Activated CD4-positive, alpha-beta memory T cell treated with anti-CD3 and anti-CD28 coated beads, Interleukin-2, amount 10 ng/mL, durations not matched to agents 7 days and 5 days (primary cell): ENCODE measurements around the gene PCDHA8. TPM values are rescaled to one million over a fixed set of nuclear protein-coding genes. Genes with fewer than 3 reads are reported as not detected.
"Not testable (repeated sequence)": the region's sequence is repeated elsewhere in the genome, so short reads cannot be mapped to it uniquely, and the experiment has no call there.

ENCODE experiments used
- CTCF ChIA-PET: fragments of 350-600 bp; sonication (Branson Sonifier 250); formaldehyde crosslinking; loops from one replicate; lab custom pipeline; 2021; ENCODE audit warnings: antibody characterized with exemption, inconsistent platforms; lab: Charles Lee
- POLR2A ChIA-PET: fragments of 350-600 bp; sonication (Branson Sonifier 250); formaldehyde crosslinking; loops from one replicate; lab custom pipeline; 2021; ENCODE audit warnings: antibody characterized with exemption; lab: Charles Lee
- DNase-seq: peaks from one replicate; pipeline ENCODE4 v3.0.0-alpha.2; 2020
- H3K27ac Mint-ChIP-seq: one replicate; pipeline ENCODE4 v1.8.0; 2021; ENCODE audit warnings: mild to moderate bottlenecking, mixed read lengths
- H3K27me3 Mint-ChIP-seq: one replicate; pipeline ENCODE4 v1.8.0; 2021; ENCODE audit warnings: mixed read lengths
- H3K36me3 Mint-ChIP-seq: one replicate; pipeline ENCODE4 v1.8.0; 2021; ENCODE audit warnings: low read depth, mixed read lengths
- H3K4me1 Mint-ChIP-seq: one replicate; pipeline ENCODE4 v1.8.0; 2021; ENCODE audit warnings: mixed read lengths
- H3K4me3 Mint-ChIP-seq: one replicate; pipeline ENCODE4 v1.8.0; 2021; ENCODE audit warnings: mild to moderate bottlenecking, mixed read lengths
- H3K9me3 Mint-ChIP-seq: one replicate; pipeline ENCODE4 v1.8.0; 2021; ENCODE audit warnings: mixed read lengths
- total RNA-seq, 2 experiments: library from RNA; stranded (reverse); gene quantifications; one replicate each; pipeline ENCODE4 v1.2.3, GENCODE V29; 2021

PCDHA8 gene
- total RNA-seq, 2 experiments from 2014 or later, result not detected

GRCh38 chr5:140870221-140871201, 29.5 kb downstream of the PCDHA8 start:
- Mint-ChIP-seq H3K27ac (no peak overlapping the region), H3K36me3 (peaks cover 4% of the 10 kb centered on the region), H3K9me3 (peaks cover 12% of the 10 kb centered on the region), H3K4me3 (no peak overlapping the region), H3K27me3 (no peaks in the 10 kb centered on the region), H3K4me1 (no peaks in the 10 kb centered on the region)
- ChIA-PET CTCF (no interaction called here), POLR2A (no interaction called here)
- DNase-seq, result no peak

DNA sequence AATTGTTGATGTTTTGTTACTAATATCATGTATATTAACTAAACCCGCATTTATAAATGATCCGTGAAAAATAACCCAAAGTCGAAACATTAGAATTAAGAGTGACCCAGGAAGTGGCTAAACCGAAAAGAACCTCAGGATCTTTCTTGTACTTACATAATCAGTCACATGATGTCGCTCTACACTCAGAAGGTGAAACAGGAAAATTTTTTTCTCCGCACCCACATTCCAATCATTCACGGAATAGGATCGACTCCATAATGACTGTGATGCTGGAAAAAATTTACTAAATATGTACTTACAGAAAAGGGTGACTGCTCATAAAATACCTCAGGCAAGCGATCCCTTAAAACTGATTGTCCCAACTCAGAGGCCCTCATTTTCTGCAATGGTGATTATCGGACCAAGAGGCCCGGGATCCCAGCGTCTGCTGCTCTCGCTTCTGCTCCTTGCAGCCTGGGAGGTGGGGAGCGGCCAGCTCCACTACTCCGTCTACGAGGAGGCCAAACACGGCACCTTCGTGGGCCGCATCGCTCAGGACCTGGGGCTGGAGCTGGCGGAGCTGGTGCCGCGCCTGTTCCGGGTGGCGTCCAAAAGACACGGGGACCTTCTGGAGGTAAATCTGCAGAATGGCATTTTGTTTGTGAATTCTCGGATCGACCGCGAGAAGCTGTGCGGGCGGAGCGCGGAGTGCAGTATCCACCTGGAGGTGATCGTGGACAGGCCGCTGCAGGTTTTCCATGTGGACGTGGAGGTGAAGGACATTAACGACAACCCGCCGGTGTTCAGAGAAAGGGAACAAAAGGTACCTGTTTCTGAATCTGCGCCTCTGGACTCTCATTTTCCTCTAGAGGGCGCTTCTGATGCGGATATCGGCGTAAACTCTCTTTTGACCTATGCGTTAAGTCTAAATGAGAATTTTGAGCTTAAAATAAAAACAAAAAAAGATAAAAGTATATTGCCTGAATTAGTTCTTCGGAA, 34.4 kb downstream of the PCDHA8 start, which contains the start of gene PCDHA12:
PCDHA12 (plus strand) TSS at position 224 of the 981 bp plus-strand sequence; CDS start at position 389, 165 bp downstream.
- Mint-ChIP-seq H3K4me1 (no peaks in the 10 kb centered on the region), H3K4me3 (no peak within 1 kb of the TSS), H3K9me3 (peaks cover 17% of the 10 kb centered on the region), H3K27ac (no peak within 1 kb of the TSS), H3K36me3 (no peaks in the 10 kb centered on the region), H3K27me3 (no peaks in the 10 kb centered on the region)
- no peak for DNase-seq
- POLR2A ChIA-PET, result no interaction called here
- CTCF ChIA-PET, result interaction anchor here (0.6 kb wide), 1 partner anchor 235 kb away, joined by 3 read pairs; no protein-coding TSS in a partner anchor

GRCh38 chr5:140876541-140877261, 35.7 kb downstream of the PCDHA8 start:
- DNase-seq, H3K27me3 Mint-ChIP-seq, H3K4me1 Mint-ChIP-seq, H3K4me3 Mint-ChIP-seq, H3K36me3 Mint-ChIP-seq, POLR2A ChIA-PET, CTCF ChIA-PET, H3K27ac Mint-ChIP-seq: not testable (repeated sequence)
- peaks cover 15% of the 10 kb centered on the region for H3K9me3 Mint-ChIP-seq

DNA sequence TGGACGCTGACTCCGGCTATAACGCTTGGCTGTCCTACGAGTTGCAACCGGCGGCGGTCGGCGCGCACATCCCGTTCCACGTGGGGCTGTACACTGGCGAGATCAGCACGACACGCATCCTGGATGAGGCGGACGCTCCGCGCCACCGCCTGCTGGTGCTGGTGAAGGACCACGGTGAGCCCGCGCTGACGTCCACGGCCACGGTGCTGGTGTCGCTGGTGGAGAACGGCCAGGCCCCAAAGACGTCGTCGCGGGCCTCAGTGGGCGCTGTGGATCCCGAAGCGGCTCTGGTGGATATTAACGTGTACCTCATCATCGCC, 36.2 kb downstream of the PCDHA8 start:
- Mint-ChIP-seq H3K27ac (no peak overlapping the region), H3K27me3 (no peaks in the 10 kb centered on the region), H3K4me1 (no peaks in the 10 kb centered on the region), H3K36me3 (no peaks in the 10 kb centered on the region), H3K9me3 (peaks cover 14% of the 10 kb centered on the region), H3K4me3 (no peak overlapping the region)
- CTCF ChIA-PET, result interaction anchor here (1.0 kb wide), 1 partner anchor 17 kb away, joined by 3 read pairs; no protein-coding TSS in a partner anchor
- DNase-seq, result no peak
- POLR2A ChIA-PET, result no interaction called here

GRCh38 chr5:140881889-140882590, 41.1 kb downstream of the PCDHA8 start, which contains the start of gene PCDHA13:
Gene PCDHA13, plus strand, starts transcription at chr5:140882124. Its CDS starts 145 bp downstream, at chr5:140882269.
- H3K4me3 Mint-ChIP-seq, result no peak within 1 kb of the TSS
- POLR2A ChIA-PET, result no interaction called here
- CTCF ChIA-PET, result no interaction called here

GRCh38 chr5:140882591-140882899, 41.6 kb downstream of the PCDHA8 start:
- no peak overlapping the region for H3K4me3 Mint-ChIP-seq
- CTCF ChIA-PET, result no interaction called here
- no peaks in the 10 kb centered on the region for H3K27me3 Mint-ChIP-seq
- no peak for DNase-seq
- POLR2A ChIA-PET, result no interaction called here
- H3K9me3 Mint-ChIP-seq, result peaks cover 15% of the 10 kb centered on the region
- no peak overlapping the region for H3K27ac Mint-ChIP-seq
- no peaks in the 10 kb centered on the region for H3K4me1 Mint-ChIP-seq
- H3K36me3 Mint-ChIP-seq, result peaks cover 2% of the 10 kb centered on the region

More at GRCh38 chr5:140881889-140882590, 41.1 kb downstream of the PCDHA8 start, which contains the start of gene PCDHA13:
- H3K27me3 Mint-ChIP-seq, result no peaks in the 10 kb centered on the region
- peaks cover 15% of the 10 kb centered on the region for H3K9me3 Mint-ChIP-seq
- H3K27ac Mint-ChIP-seq, result no peak within 1 kb of the TSS
- H3K36me3 Mint-ChIP-seq, result peaks cover 2% of the 10 kb centered on the region
- no peaks in the 10 kb centered on the region for H3K4me1 Mint-ChIP-seq
- no peak for DNase-seq

DNA sequence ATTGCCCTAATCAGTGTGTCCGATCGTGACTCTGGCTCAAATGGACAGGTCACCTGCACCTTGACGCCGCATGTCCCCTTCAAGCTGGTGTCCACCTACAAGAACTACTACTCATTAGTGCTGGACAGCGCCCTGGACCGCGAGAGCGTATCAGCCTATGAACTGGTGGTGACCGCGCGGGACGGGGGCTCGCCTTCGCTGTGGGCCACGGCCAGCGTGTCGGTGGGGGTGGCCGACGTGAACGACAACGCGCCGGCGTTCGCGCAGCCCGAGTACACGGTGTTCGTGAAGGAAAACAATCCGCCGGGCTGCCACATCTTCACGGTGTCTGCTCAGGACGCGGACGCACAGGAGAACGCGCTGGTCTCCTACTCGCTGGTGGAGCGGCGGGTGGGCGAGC, 42.4 kb downstream of the PCDHA8 start:
- ChIA-PET POLR2A (no interaction called here), CTCF (no interaction called here)
- no peak overlapping the region for H3K27ac Mint-ChIP-seq
- no peak overlapping the region for H3K4me3 Mint-ChIP-seq
- H3K9me3 Mint-ChIP-seq, result peaks cover 15% of the 10 kb centered on the region
- H3K27me3 Mint-ChIP-seq, result no peaks in the 10 kb centered on the region
- H3K4me1 Mint-ChIP-seq, result no peaks in the 10 kb centered on the region
- H3K36me3 Mint-ChIP-seq, result peaks cover 2% of the 10 kb centered on the region
- no peak for DNase-seq

DNA sequence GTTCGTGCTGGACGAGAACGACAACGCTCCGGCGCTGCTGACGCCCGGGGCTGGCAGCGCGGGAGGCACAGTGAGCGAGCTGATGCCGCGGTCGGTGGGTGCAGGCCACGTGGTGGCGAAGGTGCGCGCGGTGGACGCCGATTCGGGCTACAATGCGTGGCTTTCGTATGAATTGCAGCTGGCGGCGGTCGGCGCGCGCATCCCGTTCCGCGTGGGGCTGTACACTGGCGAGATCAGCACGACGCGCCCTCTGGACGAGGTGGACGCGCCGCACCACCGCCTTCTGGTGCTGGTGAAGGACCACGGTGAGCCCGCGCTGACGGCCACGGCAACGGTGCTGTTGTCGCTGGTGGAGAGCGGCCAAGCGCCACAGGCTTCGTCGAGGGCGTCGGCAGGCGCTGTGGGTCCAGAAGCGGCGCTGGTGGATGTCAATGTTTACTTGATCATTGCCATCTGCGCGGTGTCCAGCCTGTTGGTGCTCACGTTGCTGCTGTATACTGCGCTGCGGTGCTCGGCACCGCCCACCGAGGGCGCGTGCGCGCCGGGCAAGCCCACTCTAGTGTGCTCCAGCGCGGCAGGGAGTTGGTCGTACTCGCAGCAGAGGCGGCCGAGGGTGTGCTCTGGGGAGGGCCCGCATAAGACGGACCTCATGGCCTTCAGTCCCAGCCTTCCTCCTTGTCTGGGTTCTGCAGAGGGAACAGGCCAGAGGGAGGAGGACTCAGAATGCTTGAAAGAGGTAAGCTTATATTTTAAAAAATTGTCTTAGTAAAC, 43.1 kb downstream of the PCDHA8 start:
- DNase-seq, result no peak
- Mint-ChIP-seq H3K4me3 (no peak overlapping the region), H3K9me3 (peaks cover 13% of the 10 kb centered on the region), H3K36me3 (peaks cover 2% of the 10 kb centered on the region), H3K27me3 (no peaks in the 10 kb centered on the region), H3K27ac (no peak overlapping the region), H3K4me1 (no peaks in the 10 kb centered on the region)
- ChIA-PET CTCF (no interaction called here), POLR2A (no interaction called here)

Other genes starting within 250 kb of the PCDHA8 start
- under 1 TPM; 0.23 to 0.38 TPM for gene CD14, start 208.0 kb upstream of the PCDHA8 start, total RNA-seq
- 10 to 100 TPM; 28.9 to 29.0 TPM for gene TMCO6, start 201.7 kb upstream of the PCDHA8 start, total RNA-seq
- 10 to 100 TPM; 73.0 to 83.8 TPM for gene NDUFA2, start 193.6 kb upstream of the PCDHA8 start, total RNA-seq
- gene IK, start 193.4 kb upstream of the PCDHA8 start, total RNA-seq, result 100 to 1,000 TPM; 123 to 126 TPM
- gene WDR55, start 176.3 kb upstream of the PCDHA8 start, total RNA-seq, result 10 to 100 TPM; 35.0 to 35.2 TPM
- 1 to 10 TPM; 2.2 to 2.5 TPM for gene DND1, start 167.6 kb upstream of the PCDHA8 start, total RNA-seq
- 10 to 100 TPM; 66.0 to 70.2 TPM for gene HARS1, start 149.8 kb upstream of the PCDHA8 start, total RNA-seq
- gene HARS2, start 149.7 kb upstream of the PCDHA8 start, total RNA-seq, result 10 to 100 TPM; 30.6 to 34.7 TPM
- gene ZMAT2, start 140.7 kb upstream of the PCDHA8 start, total RNA-seq, result 10 to 100 TPM; 52.0 to 52.7 TPM
- not detected for gene PCDHA1, start 55.0 kb upstream of the PCDHA8 start, total RNA-seq
- gene PCDHA2, start 46.3 kb upstream of the PCDHA8 start, total RNA-seq, result not detected
- not detected for gene PCDHA3, start 40.1 kb upstream of the PCDHA8 start, total RNA-seq
- not detected for gene PCDHA4, start 34.1 kb upstream of the PCDHA8 start, total RNA-seq
- gene PCDHA5, start 19.6 kb upstream of the PCDHA8 start, total RNA-seq, result not detected
- gene PCDHA6, start 13.2 kb upstream of the PCDHA8 start, total RNA-seq, result not detected
- not detected for gene PCDHA7, start 6.9 kb upstream of the PCDHA8 start, total RNA-seq
- gene PCDHA9, start 7.2 kb downstream of the PCDHA8 start, total RNA-seq, result not detected
- not detected for gene PCDHA10, start 14.7 kb downstream of the PCDHA8 start, total RNA-seq
- gene PCDHA11, start 27.8 kb downstream of the PCDHA8 start, total RNA-seq, result not detected
- gene PCDHA12, start 34.1 kb downstream of the PCDHA8 start, total RNA-seq, result not detected
- gene PCDHA13, start 40.9 kb downstream of the PCDHA8 start, total RNA-seq, result not detected
- gene PCDHAC1, start 85.1 kb downstream of the PCDHA8 start, total RNA-seq, result not detected
- gene PCDHAC2, start 125.3 kb downstream of the PCDHA8 start, total RNA-seq, result not detected
- gene PCDHB1, start 210.2 kb downstream of the PCDHA8 start, total RNA-seq, result not detected